H1 (cell line): Measurements from ENCODE around the gene DAP. TPM values are rescaled to one million over a fixed set of nuclear protein-coding genes. Genes with fewer than 3 reads are reported as not detected.

ENCODE experiments used
- CTCF ChIA-PET: fragments of 300-600 bp; sonication (Branson Sonifier 250); formaldehyde crosslinking; loops from one replicate; lab custom pipeline; 2021; ENCODE audit not compliant: partially characterized antibody; lab: Charles Lee
- POLR2A ChIA-PET: fragments of 300-600 bp; sonication (Branson Sonifier 250); formaldehyde crosslinking; loops from one replicate; lab custom pipeline; 2021; ENCODE audit warnings: inconsistent platforms; ENCODE audit not compliant: partially characterized antibody; lab: Charles Lee
- DNase-seq, 2 experiments: peaks; one replicate each; pipeline versions ENCODE4 v3.0.0 to v3.0.0-alpha.2; 2010 to 2022; ENCODE audit warnings: low spot score in 2 of 2, low read depth in 1 of 2, mixed read lengths in 1 of 2
- FAIRE-seq: peaks from 2 replicates; lab custom pipeline; 2011; peaks lifted over from hg19 to GRCh38; lab: Jason Lieb, UNC
- H2AFZ ChIP-seq: 2 replicates; pipeline ENCODE4 v1.8.1; 2012; ENCODE audit warnings: low read length, inconsistent platforms
- H2AK5ac ChIP-seq: 2 replicates; pipeline ENCODE4 v1.6.1; 2013; ENCODE audit warnings: low read depth, low read length
- H2BK120ac ChIP-seq: replicated peaks from 2 replicates; pipeline ENCODE3; 2013; ENCODE audit warnings: low read depth, low read length, inconsistent platforms
- H2BK12ac ChIP-seq: 2 replicates; pipeline ENCODE4 v1.6.1; 2013; ENCODE audit warnings: low read depth, low read length
- H2BK15ac ChIP-seq: 2 replicates; pipeline ENCODE4 v1.6.1; 2013; ENCODE audit warnings: low read length
- H2BK20ac ChIP-seq: 2 replicates; pipeline ENCODE4 v1.6.1; 2013; ENCODE audit warnings: low read length
- H2BK5ac ChIP-seq: 2 replicates; pipeline ENCODE4 v1.6.1; 2013; ENCODE audit warnings: low read depth, low read length
- H3K14ac ChIP-seq: 2 replicates; pipeline ENCODE4 v1.6.1; 2013; ENCODE audit warnings: inconsistent platforms; ENCODE audit not compliant: insufficient read length
- H3K18ac ChIP-seq: 2 replicates; pipeline ENCODE4 v1.6.1; 2013; ENCODE audit warnings: low read length; ENCODE audit errors: extremely low read depth
- H3K23ac ChIP-seq: 2 replicates; pipeline ENCODE4 v1.6.1; 2013; ENCODE audit warnings: inconsistent platforms; ENCODE audit not compliant: insufficient read length
- H3K23me2 ChIP-seq: 2 replicates; pipeline ENCODE4 v1.6.1; 2013; ENCODE audit warnings: low read depth, low read length
- H3K27ac ChIP-seq: 2 replicates; pipeline ENCODE4 v1.6.1; 2011; ENCODE audit warnings: low read depth, low read length, inconsistent platforms
- H3K27me3 ChIP-seq, 4 experiments: replicated peaks in 1 of 4; 1 replicate in 1 of 4; 2 replicates in 3 of 4; pipeline versions ENCODE4 v1.6.1 to v1.8.1; 2011 to 2013; ENCODE audit warnings: low read length in 3 of 4, mild to moderate bottlenecking in 3 of 4, inconsistent platforms in 2 of 4, mixed read lengths in 2 of 4, moderate library complexity in 1 of 4; ENCODE audit not compliant: control insufficient read depth in 3 of 4, insufficient read depth in 3 of 4; ENCODE audit errors: extremely low read depth in 1 of 4
- H3K36me3 ChIP-seq, 4 experiments: 2 replicates each; pipeline versions ENCODE4 v1.6.1 to v1.8.1; 2011 to 2013; ENCODE audit warnings: mild to moderate bottlenecking in 4 of 4, low read length in 3 of 4, moderate library complexity in 2 of 4, control low read depth in 1 of 4, inconsistent platforms in 1 of 4; ENCODE audit not compliant: insufficient read depth in 4 of 4, control insufficient read depth in 2 of 4
- H3K4ac ChIP-seq: replicated peaks from 2 replicates; pipeline ENCODE3; 2013; ENCODE audit warnings: low read length, low read depth, mixed read lengths, inconsistent platforms; ENCODE audit not compliant: insufficient read length
- H3K4me1 ChIP-seq, 4 experiments: replicated peaks in 1 of 4; 1 replicate in 1 of 4; 2 replicates in 3 of 4; pipeline versions ENCODE4 v1.6.1 to v1.8.1; 2011 to 2013; ENCODE audit warnings: low read length in 3 of 4, inconsistent platforms in 2 of 4, mixed read lengths in 1 of 4; ENCODE audit not compliant: insufficient read depth in 4 of 4, control insufficient read depth in 3 of 4
- H3K4me2 ChIP-seq, 2 experiments: 2 replicates each; pipeline versions ENCODE4 v1.6.1 to v1.8.1; 2011 to 2013; ENCODE audit warnings: low read depth in 2 of 2, low read length in 2 of 2, control low read depth in 1 of 2, inconsistent platforms in 1 of 2, mild to moderate bottlenecking in 1 of 2; ENCODE audit not compliant: insufficient read depth in 1 of 2
- H3K4me3 ChIP-seq, 4 experiments: fragments of 200-600, 300-600 bp in 1 of 4; sonication (generic), shearing (Covaris generic), sonication (Bioruptor Twin) in 1 of 4; 2 replicates each; pipeline versions ENCODE4 v1.5.1 to v1.8.1; 2011 to 2016; ENCODE audit warnings: low read length in 4 of 4, low read depth in 3 of 4, control low read depth in 2 of 4, inconsistent platforms in 2 of 4, mild to moderate bottlenecking in 2 of 4, mixed read lengths in 1 of 4, moderate library complexity in 1 of 4; ENCODE audit not compliant: insufficient read depth in 2 of 4; ENCODE audit errors: extremely low read depth in 1 of 4
- H3K56ac ChIP-seq: replicated peaks from 2 replicates; pipeline ENCODE3; 2013; ENCODE audit warnings: low read depth, mild to moderate bottlenecking, mixed read lengths, low read length, inconsistent platforms; ENCODE audit not compliant: insufficient read length
- H3K79me1 ChIP-seq: 2 replicates; pipeline ENCODE4 v1.6.1; 2013; ENCODE audit warnings: low read depth, low read length, control low read depth
- H3K79me2 ChIP-seq, 2 experiments: 2 replicates each; pipeline versions ENCODE4 v1.6.1 to v1.8.1; 2012 to 2013; ENCODE audit warnings: low read length in 2 of 2, mild to moderate bottlenecking in 2 of 2, inconsistent platforms in 1 of 2; ENCODE audit not compliant: insufficient read depth in 2 of 2, control insufficient read depth in 1 of 2
- H3K9ac ChIP-seq, 4 experiments: replicated peaks in 1 of 4; 1 replicate in 1 of 4; 2 replicates in 3 of 4; pipeline versions ENCODE4 v1.6.1 to v1.8.1; 2011 to 2013; ENCODE audit warnings: low read depth in 3 of 4, low read length in 3 of 4, control low read depth in 2 of 4, mild to moderate bottlenecking in 2 of 4, moderate library complexity in 2 of 4, inconsistent platforms in 1 of 4; ENCODE audit errors: extremely low read depth in 1 of 4
- H3K9me3 ChIP-seq, 2 experiments: 2 replicates each; pipeline versions ENCODE4 v1.6.1 to v1.8.1; 2012 to 2013; ENCODE audit warnings: mild to moderate bottlenecking in 2 of 2, moderate library complexity in 2 of 2, control low read depth in 1 of 2, inconsistent platforms in 1 of 2, low read depth in 1 of 2, low read length in 1 of 2, mixed read lengths in 1 of 2; ENCODE audit not compliant: insufficient read depth in 2 of 2
- H4K20me1 ChIP-seq, 2 experiments: replicated peaks in 1 of 2; 2 replicates each; pipeline versions ENCODE3 to v1.8.1; 2011 to 2013; ENCODE audit warnings: inconsistent platforms in 2 of 2, low read length in 2 of 2, mild to moderate bottlenecking in 1 of 2; ENCODE audit not compliant: insufficient read depth in 2 of 2, control insufficient read depth in 1 of 2
- H4K5ac ChIP-seq: 2 replicates; pipeline ENCODE4 v1.6.1; 2013; ENCODE audit warnings: low read length, low read depth, mixed read lengths, inconsistent platforms; ENCODE audit not compliant: insufficient read length
- H4K8ac ChIP-seq: 2 replicates; pipeline ENCODE4 v1.8.0; 2013; ENCODE audit warnings: mild to moderate bottlenecking, moderate library complexity, low read length, inconsistent platforms; ENCODE audit not compliant: insufficient read depth; ENCODE audit errors: extremely low read depth
- H4K91ac ChIP-seq: replicated peaks from 2 replicates; pipeline ENCODE3; 2013; ENCODE audit warnings: low read length, mixed read lengths, inconsistent platforms; ENCODE audit not compliant: insufficient read length
- ASH2L ChIP-seq: fragments of 200-600, 300-600 bp; sonication (generic); IDR thresholded peaks from one replicate; pipeline ENCODE4 v1.7.1; 2017; ENCODE audit warnings: low read length
- ATF2 ChIP-seq: IDR thresholded peaks from 2 replicates; pipeline ENCODE4 v1.6.1; 2012; ENCODE audit warnings: low read length, inconsistent platforms
- CBX5 ChIP-seq: fragments of 300-800, 300-1000 bp; sonication (generic); IDR thresholded peaks from 2 replicates; pipeline ENCODE4 v1.7.1; 2016; ENCODE audit warnings: antibody characterized with exemption, low read length, low read depth
- CEBPB ChIP-seq: IDR thresholded peaks from 2 replicates; pipeline ENCODE4 v1.6.1; 2012; ENCODE audit warnings: low read depth, low read length
- CTBP2 ChIP-seq: IDR thresholded peaks from 2 replicates; pipeline ENCODE4 v1.7.0; 2011; ENCODE audit warnings: borderline replicate concordance, mild to moderate bottlenecking, moderate library complexity, mixed read lengths, low read length; ENCODE audit not compliant: insufficient read depth, insufficient read length
- GTF2F1 ChIP-seq: IDR thresholded peaks from 2 replicates; pipeline ENCODE4 v1.6.1; 2012; ENCODE audit warnings: low read depth, low read length, improper control_type of control experiment, borderline replicate concordance
- JUND ChIP-seq: IDR thresholded peaks from 2 replicates; pipeline ENCODE4 v1.6.1; 2011; ENCODE audit warnings: mild to moderate bottlenecking, improper control_type of control experiment, low read length
- RFX5 ChIP-seq: IDR thresholded peaks from 2 replicates; pipeline ENCODE4 v1.6.1; 2011; ENCODE audit warnings: low read depth, low read length, improper control_type of control experiment, borderline replicate concordance
- SIRT6 ChIP-seq: IDR thresholded peaks from one replicate; pipeline ENCODE4 v1.7.1; 2012; ENCODE audit warnings: low read length, inconsistent platforms
- TAF7 ChIP-seq: optimal IDR thresholded peaks from 2 replicates; pipeline ENCODE3; 2011; ENCODE audit warnings: low read depth, mild to moderate bottlenecking, inconsistent platforms, low read length, moderate library complexity, borderline replicate concordance
- USF2 ChIP-seq: IDR thresholded peaks from 2 replicates; pipeline ENCODE4 v1.6.1; 2011; ENCODE audit warnings: low read length, improper control_type of control experiment
- WGBS, 2 experiments: shearing (Covaris generic) in 1 of 2; methylation state at CpG; one replicate each; pipeline versions ENCODE4 v1.1.6 to v1.1.7; 2013 to 2015; ENCODE audit warnings: low lambda C conversion rate in 2 of 2, mixed read lengths in 2 of 2, inconsistent platforms in 1 of 2, low coverage in 1 of 2, missing lambda C conversion rate in 1 of 2; ENCODE audit not compliant: insufficient replicate concordance in 2 of 2, insufficient coverage in 1 of 2, insufficient read length in 1 of 2; ENCODE audit errors: extremely low coverage in 1 of 2, missing lambda C conversion rate in 1 of 2; 5-methylcytosine and 5-hydroxymethylcytosine counted together
- polyA plus RNA-seq, 7 experiments: library from polyadenylated mRNA; depleted of rRNA in 3 of 7; stranded (reverse) in 5 of 7; unstranded in 2 of 7; fragments of >200 nt in 5 of 7; fragments of 200-250 nt in 2 of 7; gene quantifications; 1 replicate in 5 of 7; 2 replicates in 1 of 7; 4 replicates in 1 of 7; pipeline versions ENCODE4 v1.2.1 to v1.2.3, GENCODE V29; 2011 to 2013; ENCODE audit warnings: missing spikeins in 2 of 7, mixed read lengths in 2 of 7
- total RNA-seq: library from RNA; stranded (reverse); fragmentation: NEBNext Ultra II Directional; extraction: Animal tissue kit (Norgen Biotek cat#: 25700); gene quantifications from 2 replicates; pipeline ENCODE4 v1.2.1, GENCODE V29; 2021

Gene DAP
- total and polyA plus RNA-seq, 2 of the 8 experiments (the other 6 are each of a cell fraction or from before 2014, with no cell fraction given) = 26.2 to 44.4 TPM

GRCh38 chr5:10711562-10711961 is 49.5 kb downstream of the DAP start:
- Histone ChIP-seq H4K91ac (no peak overlapping the region), H3K23ac (no peak overlapping the region), H3K4ac (no peak overlapping the region), H3K36me3 (no peaks in the 10 kb centered on the region), H3K9me3 (no peaks in the 10 kb centered on the region), H3K4me1 (peaks cover 0 to 8% (median 6%) of the 10 kb centered on the region in 4 experiments; a peak in 6 of 7 replicates), H3K9ac (no peak overlapping the region), H4K5ac (no peak overlapping the region), H2BK120ac (no peak overlapping the region), H2BK15ac (no peak overlapping the region), H3K27me3 (no peaks in the 10 kb centered on the region), H3K4me2 (no peak overlapping the region), H2AK5ac (no peak overlapping the region), H3K23me2 (peaks cover 3% of the 10 kb centered on the region; the same call in 1 of the 2 replicates), H3K14ac (no peak overlapping the region), H3K27ac (no peak overlapping the region), H4K8ac (no peak overlapping the region), H4K20me1 (peaks cover 0 to 7% of the 10 kb centered on the region in 2 experiments), H2BK5ac (no peak overlapping the region), H3K18ac (no peak overlapping the region), H3K79me1 (peaks cover 4% of the 10 kb centered on the region; the same call in 1 of the 2 replicates), H2BK20ac (no peak overlapping the region), H3K56ac (no peak overlapping the region), H2BK12ac (no peak overlapping the region), H3K79me2 (no peaks in the 10 kb centered on the region), H3K4me3 (no peak overlapping the region), H2AFZ (no peak overlapping the region)
- DNase-seq (no peak), FAIRE-seq (no peak)
- POLR2A ChIA-PET = no interaction called here
- CTCF ChIA-PET = interaction anchor here (2.2 kb wide), 1 partner anchor 10 kb away, joined by 6 read pairs; no protein-coding TSS in a partner anchor
- 86% methylated on average over 6 of the region's 6 CpGs; no CpG with 5 or more reads in 1 of the 2 experiments for WGBS, 2 experiments
- TF ChIP-seq SIRT6 (no peak), JUND (no peak), GTF2F1 (no peak), CEBPB (no peak), ATF2 (no peak), CTBP2 (no peak), RFX5 (no peak), CBX5 (no peak), USF2 (no peak), TAF7 (no peak), ASH2L (no peak)
